GM06990 (cell line): ENCODE measurements around the gene SMOC2.
"Not testable (repeated sequence)": the region's sequence is repeated elsewhere in the genome, so short reads cannot be mapped to it uniquely, and the experiment has no call there.

Source experiments
- DNase-seq: peaks from one replicate; pipeline ENCODE4 v3.0.0-alpha.2; 2011; ENCODE audit not compliant: insufficient read length; ENCODE audit errors: extremely low read depth
- H3K27me3 ChIP-seq: replicated peaks from 2 replicates; pipeline ENCODE4 v1.6.0; 2011; ENCODE audit warnings: low read length; ENCODE audit not compliant: control insufficient read depth, insufficient read depth
- H3K36me3 ChIP-seq: 2 replicates; pipeline ENCODE4 v1.5.1; 2011; ENCODE audit warnings: low read length; ENCODE audit not compliant: control insufficient read depth, insufficient read depth
- H3K4me3 ChIP-seq: replicated peaks from 2 replicates; pipeline ENCODE4 v1.5.1; 2011; ENCODE audit warnings: low read depth, mild to moderate bottlenecking, control low read depth, low read length
- CTCF ChIP-seq: IDR thresholded peaks from 2 replicates; pipeline ENCODE4 v1.5.1; 2011; ENCODE audit warnings: low read length, control low read depth, mild to moderate bottlenecking, inconsistent platforms; ENCODE audit not compliant: insufficient read depth, poor library complexity, severe bottlenecking

SMOC2 gene

GRCh38 chr6:168686831-168687730 lies 246.1 kb downstream of the SMOC2 start:
- Histone ChIP-seq H3K27me3 (no peaks in the 10 kb centered on the region), H3K36me3 (no peaks in the 10 kb centered on the region), H3K4me3 (no peak overlapping the region)
- no peak for TF ChIP-seq CTCF
- DNase-seq: no peak

- H3K27me3 ChIP-seq: no peaks in the 10 kb centered on the region
- no peak for TF ChIP-seq CTCF
- DNase-seq: no peak
- H3K4me3 ChIP-seq: no peak overlapping the region
- no peaks in the 10 kb centered on the region for H3K36me3 ChIP-seq
Observed at GRCh38 chr6:168690271-168690670, 249.3 kb downstream of the SMOC2 start.

GRCh38 chr6:168691774-168692173 lies 250.8 kb downstream of the SMOC2 start:
- no peak for DNase-seq
- no peaks in the 10 kb centered on the region for H3K27me3 ChIP-seq
- no peak overlapping the region for H3K4me3 ChIP-seq
- H3K36me3 ChIP-seq: no peaks in the 10 kb centered on the region
- no peak for TF ChIP-seq CTCF

GRCh38 chr6:168692193-168692914 lies 251.4 kb downstream of the SMOC2 start:
- Histone ChIP-seq H3K36me3 (no peaks in the 10 kb centered on the region), H3K27me3 (no peaks in the 10 kb centered on the region), H3K4me3 (no peak overlapping the region)
- no peak for DNase-seq
- TF ChIP-seq CTCF: no peak

GRCh38 chr6:168692915-168693257 lies 251.9 kb downstream of the SMOC2 start:
- DNase-seq, H3K36me3 ChIP-seq, H3K4me3 ChIP-seq, H3K27me3 ChIP-seq: not testable (repeated sequence)

- H3K4me3 ChIP-seq, H3K27me3 ChIP-seq, H3K36me3 ChIP-seq, DNase-seq: not testable (repeated sequence)
Observed at GRCh38 chr6:168694797-168695196, 253.8 kb downstream of the SMOC2 start.
